HepG2 (cell line): ENCODE results near the gene SNRNP48. TPM values are rescaled to one million over a fixed set of nuclear protein-coding genes. Genes with fewer than 3 reads are reported as not detected.
A peak's percentile ranks its signal among the peaks of the same experiment; 100 is the strongest.

Experiments used
- ARID3A ChIP-seq: IDR thresholded peaks from 2 replicates; pipeline ENCODE4 v1.6.1; 2012; ENCODE audit warnings: low read depth, low read length, improper control_type of control experiment
- ARID4A ChIP-seq: sonication (generic); formaldehyde crosslinking; IDR thresholded peaks from 2 replicates; pipeline ENCODE4 v1.5.0; 2020; ENCODE audit warnings: mild to moderate bottlenecking, missing genetic modification reagents, borderline replicate concordance
- DBP ChIP-seq: sonication (generic); formaldehyde crosslinking; IDR thresholded peaks from 2 replicates; pipeline ENCODE4 v1.4.0; 2020; ENCODE audit warnings: missing genetic modification reagents; ENCODE audit errors: not compliant biosample characterization
- HMG20A ChIP-seq: IDR thresholded peaks from 2 replicates; pipeline ENCODE4 v1.6.1; 2016; ENCODE audit warnings: borderline replicate concordance
- KDM5B ChIP-seq: sonication (generic); formaldehyde crosslinking; IDR thresholded peaks from 2 replicates; pipeline ENCODE4 v1.4.0; 2020; ENCODE audit warnings: missing genetic modification reagents, mild to moderate bottlenecking, borderline replicate concordance
- MXD1 ChIP-seq: sonication (generic); formaldehyde crosslinking; IDR thresholded peaks from 2 replicates; pipeline ENCODE4 v1.4.0; 2020; ENCODE audit warnings: mild to moderate bottlenecking, missing genetic modification reagents
- NFYB ChIP-seq: sonication (generic); formaldehyde crosslinking; IDR thresholded peaks from 2 replicates; pipeline ENCODE4 v1.4.0; 2020; ENCODE audit warnings: missing genetic modification reagents
- ONECUT2 ChIP-seq: sonication (generic); formaldehyde crosslinking; IDR thresholded peaks from 2 replicates; pipeline ENCODE4 v1.4.0; 2020; ENCODE audit warnings: missing genetic modification reagents
- POLR2A ChIP-seq, 2 experiments: IDR thresholded peaks; 2 replicates each; pipeline ENCODE4 v1.6.1; 2011; ENCODE audit warnings: low read depth in 2 of 2, low read length in 2 of 2, mild to moderate bottlenecking in 1 of 2, moderate library complexity in 1 of 2; ENCODE audit not compliant: insufficient read depth in 1 of 2
- SRSF4 ChIP-seq: fragments of 200-400 bp; formaldehyde crosslinking; IDR thresholded peaks from one replicate; pipeline ENCODE4 v1.6.1; 2018; ENCODE audit warnings: mild to moderate bottlenecking, low read depth, low read length, moderate library complexity; ENCODE audit not compliant: poor library complexity, severe bottlenecking
- TCF12 ChIP-seq, 2 experiments: fragments of 450-650 bp in 1 of 2; sonication (generic) in 1 of 2; formaldehyde crosslinking in 1 of 2; IDR thresholded peaks; 2 replicates each; pipeline versions ENCODE4 v1.6.1 to v1.8.0; 2017 to 2022; ENCODE audit warnings: antibody characterized with exemption in 1 of 2, mild to moderate bottlenecking in 1 of 2, missing genetic modification reagents in 1 of 2, moderate library complexity in 1 of 2
- ZHX1 ChIP-seq: sonication (generic); formaldehyde crosslinking; IDR thresholded peaks from 2 replicates; pipeline ENCODE4 v1.8.1; 2022; ENCODE audit warnings: low read depth, mild to moderate bottlenecking, missing genetic modification reagents
- ZMAT3 ChIP-seq: sonication (generic); formaldehyde crosslinking; conservative IDR thresholded peaks from 2 replicates; pipeline ENCODE4 v1.7.0; 2021; ENCODE audit warnings: missing genetic modification reagents
- ZNF788 ChIP-seq: sonication (generic); formaldehyde crosslinking; IDR thresholded peaks from 2 replicates; pipeline ENCODE4 v1.5.0; 2020; ENCODE audit warnings: mild to moderate bottlenecking, missing genetic modification reagents, borderline replicate concordance
- polyA plus RNA-seq, 8 experiments: library from polyadenylated mRNA; depleted of rRNA in 3 of 8; stranded (reverse) in 7 of 8; unstranded in 1 of 8; fragments of >200 nt; fragmentation: Illumina TruSeq in 4 of 8; extraction: Trizol in 4 of 8; gene quantifications; 2 replicates each; pipeline versions ENCODE4 v1.2.1 to v1.2.3, GENCODE V29; 2011 to 2016; ENCODE audit warnings: low read depth in 4 of 8, missing spikeins in 1 of 8, mixed read lengths in 1 of 8; ENCODE audit not compliant: insufficient read depth in 1 of 8
- total RNA-seq, 5 experiments: library from RNA; depleted of rRNA; stranded (reverse); fragments of >200 nt; fragmentation: Illumina TruSeq; extraction: Trizol; gene quantifications; 2 replicates each; pipeline ENCODE4 v1.2.3, GENCODE V29; 2016; ENCODE audit warnings: low read depth in 1 of 5
- TF ChIP-seq, protein P1 (sequence below): sonication (generic); formaldehyde crosslinking; IDR thresholded peaks from 2 replicates; pipeline ENCODE4 v1.8.1; 2022; ENCODE audit warnings: mild to moderate bottlenecking, missing genetic modification reagents

Gene SNRNP48
- total and polyA plus RNA-seq, 2 of the 13 experiments (the other 11 are each of a cell fraction or from before 2014, with no cell fraction given), result 17.5 to 47.5 TPM

GRCh38 chr6:7541175-7542064 lies 48.6 kb upstream of the SNRNP48 start, which contains the start of gene DSP (continued):
- no peak; the same call in 1 of the 2 replicates for TF ChIP-seq ARID3A
- TF ChIP-seq KDM5B (CRISPR knock-in tag), result peak; percentile 79
- peak; percentile 92 to 95 for TF ChIP-seq POLR2A (IDR thresholded peaks at IDR 0.05; ENCODE audit: insufficient read depth in 1 of 2, low read depth in 2 of 2, low read length in 2 of 2)
- peak; percentile 81; the same call in 1 of the 2 replicates for TF ChIP-seq ZNF788 (CRISPR knock-in tag)
- TF ChIP-seq ONECUT2, result peak; percentile 38; the same call in 1 of the 2 replicates
- TF ChIP-seq SRSF4, result peak; percentile 82
- TF ChIP-seq ZHX1 (CRISPR knock-in tag), result peak; percentile 89
- TF ChIP-seq ARID4A (CRISPR knock-in tag), result peak; percentile 86
- TF ChIP-seq DBP (CRISPR knock-in tag), result peak; percentile 73
- TF ChIP-seq MXD1 (CRISPR knock-in tag), result peak; percentile 88
- TF ChIP-seq, protein P1, sequence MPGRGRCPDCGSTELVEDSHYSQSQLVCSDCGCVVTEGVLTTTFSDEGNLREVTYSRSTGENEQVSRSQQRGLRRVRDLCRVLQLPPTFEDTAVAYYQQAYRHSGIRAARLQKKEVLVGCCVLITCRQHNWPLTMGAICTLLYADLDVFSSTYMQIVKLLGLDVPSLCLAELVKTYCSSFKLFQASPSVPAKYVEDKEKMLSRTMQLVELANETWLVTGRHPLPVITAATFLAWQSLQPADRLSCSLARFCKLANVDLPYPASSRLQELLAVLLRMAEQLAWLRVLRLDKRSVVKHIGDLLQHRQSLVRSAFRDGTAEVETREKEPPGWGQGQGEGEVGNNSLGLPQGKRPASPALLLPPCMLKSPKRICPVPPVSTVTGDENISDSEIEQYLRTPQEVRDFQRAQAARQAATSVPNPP (CRISPR knock-in tag), result peak; percentile 22; the same call in 1 of the 2 replicates
- TF ChIP-seq HMG20A (CRISPR knock-in tag), result peak; percentile 90
- TF ChIP-seq NFYB (CRISPR knock-in tag), result no peak
- TF ChIP-seq TCF12 (IDR thresholded peaks at IDR 0.05), result no peak
- TF ChIP-seq TCF12 (CRISPR knock-in tag; IDR thresholded peaks at IDR 0.05), result peak; percentile 95; the same call in 1 of the 2 replicates
- TF ChIP-seq ZMAT3 (CRISPR knock-in tag), result peak; percentile 65
